SU-DHL-6 (cell line): ENCODE results near the gene KCNK1.

Source experiments
- H2AFZ ChIP-seq: fragments of 200-600 bp; sonication (generic); 2 replicates; pipeline ENCODE4 v1.6.1; 2014; ENCODE audit warnings: low read depth, mild to moderate bottlenecking, moderate library complexity, mixed read lengths, antibody characterized with exemption, low read length; ENCODE audit not compliant: severe bottlenecking
- H3F3A ChIP-seq: fragments of 200-600 bp; shearing (Covaris generic); 2 replicates; pipeline ENCODE4 v1.6.0; 2016; ENCODE audit warnings: antibody characterized with exemption, mild to moderate bottlenecking; ENCODE audit not compliant: insufficient read depth
- H3K27ac ChIP-seq: fragments of 200-600 bp; sonication (generic); 2 replicates; pipeline ENCODE4 v1.5.1; 2016; ENCODE audit warnings: low read depth, mild to moderate bottlenecking, low read length, moderate library complexity, mixed read lengths
- H3K27me3 ChIP-seq: fragments of 200-600 bp; sonication (generic), shearing (Covaris generic); 2 replicates; pipeline ENCODE4 v1.6.0; 2014; ENCODE audit warnings: mild to moderate bottlenecking, low read length
- H3K36me3 ChIP-seq: fragments of 200-600 bp; sonication (generic); 2 replicates; pipeline ENCODE4 v1.6.1; 2014; ENCODE audit warnings: mild to moderate bottlenecking, low read length, mixed read lengths
- H3K4me2 ChIP-seq: fragments of 300-600, 200-600 bp; shearing (Covaris generic), sonication (generic); 2 replicates; pipeline ENCODE4 v1.6.0; 2014; ENCODE audit warnings: low read length, low read depth, mild to moderate bottlenecking; ENCODE audit not compliant: poor library complexity, severe bottlenecking
- H3K4me3 ChIP-seq: fragments of 200-600 bp; sonication (generic); 2 replicates; pipeline ENCODE4 v1.5.1; 2014; ENCODE audit warnings: antibody characterized with exemption, low read length, mild to moderate bottlenecking, mixed read lengths; ENCODE audit not compliant: insufficient read depth, poor library complexity, severe bottlenecking
- H3K79me2 ChIP-seq: fragments of 200-600 bp; sonication (generic); 2 replicates; pipeline ENCODE4 v1.6.1; 2014; ENCODE audit warnings: mild to moderate bottlenecking, low read length, moderate library complexity; ENCODE audit not compliant: insufficient read depth
- H3K9ac ChIP-seq: fragments of 200-600 bp; sonication (generic); 2 replicates; pipeline ENCODE4 v1.7.0; 2014; ENCODE audit warnings: mild to moderate bottlenecking, low read length
- H3K9me2 ChIP-seq: fragments of 200-600 bp; sonication (generic); replicated peaks from 2 replicates; pipeline ENCODE4 v1.6.1; 2014; ENCODE audit warnings: low read length; ENCODE audit not compliant: insufficient read depth
- H3K9me3 ChIP-seq: fragments of 200-600 bp; sonication (generic); 2 replicates; pipeline ENCODE4 v1.6.1; 2014; ENCODE audit warnings: low read length, mixed read lengths; ENCODE audit not compliant: insufficient read depth
- H4K20me1 ChIP-seq: fragments of 200-600 bp; sonication (generic); 2 replicates; pipeline ENCODE4 v1.6.1; 2014; ENCODE audit warnings: low read depth, mild to moderate bottlenecking, antibody characterized with exemption, low read length, moderate library complexity, mixed read lengths
- EZH2phosphoT487 ChIP-seq: fragments of 200-600 bp; sonication (generic), shearing (Covaris generic); conservative IDR thresholded peaks from 2 replicates; pipeline ENCODE4 v1.6.1; 2018; ENCODE audit warnings: mild to moderate bottlenecking, antibody characterized with exemption, low read length, moderate library complexity, mixed read lengths
- TF ChIP-seq, protein P1 (sequence below): fragments of 200-600 bp; sonication (generic); IDR thresholded peaks from one replicate; pipeline ENCODE4 v1.5.1; 2017; ENCODE audit warnings: antibody characterized with exemption, mild to moderate bottlenecking, low read length, moderate library complexity; ENCODE audit not compliant: insufficient read depth, poor library complexity, severe bottlenecking

The KCNK1 gene

DNA sequence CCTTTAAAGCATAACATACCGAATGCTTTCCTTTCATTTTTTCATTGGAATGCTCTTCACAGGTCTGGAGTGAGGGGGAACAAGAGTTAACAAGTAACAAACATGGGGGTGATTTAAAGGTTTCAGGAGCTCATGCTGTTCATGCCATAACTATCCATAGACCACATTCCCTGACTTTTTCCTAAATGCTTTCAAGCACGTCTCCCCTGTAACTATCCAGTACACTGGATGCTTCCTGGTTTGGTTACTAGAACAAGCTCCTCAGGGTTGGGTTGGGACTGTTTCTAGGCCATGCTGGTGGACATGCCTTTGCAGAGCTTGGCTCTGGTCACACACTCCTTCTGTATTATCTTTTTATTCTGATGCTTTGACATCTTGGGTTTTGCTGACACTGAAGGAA lies 38.6 kb downstream of the KCNK1 start:
- H3K4me2 ChIP-seq = no peak overlapping the region
- H3K27me3 ChIP-seq = no peaks in the 10 kb centered on the region
- H2AFZ ChIP-seq = no peak overlapping the region
- no peak for TF ChIP-seq EZH2phosphoT487
- TF ChIP-seq, protein P1, sequence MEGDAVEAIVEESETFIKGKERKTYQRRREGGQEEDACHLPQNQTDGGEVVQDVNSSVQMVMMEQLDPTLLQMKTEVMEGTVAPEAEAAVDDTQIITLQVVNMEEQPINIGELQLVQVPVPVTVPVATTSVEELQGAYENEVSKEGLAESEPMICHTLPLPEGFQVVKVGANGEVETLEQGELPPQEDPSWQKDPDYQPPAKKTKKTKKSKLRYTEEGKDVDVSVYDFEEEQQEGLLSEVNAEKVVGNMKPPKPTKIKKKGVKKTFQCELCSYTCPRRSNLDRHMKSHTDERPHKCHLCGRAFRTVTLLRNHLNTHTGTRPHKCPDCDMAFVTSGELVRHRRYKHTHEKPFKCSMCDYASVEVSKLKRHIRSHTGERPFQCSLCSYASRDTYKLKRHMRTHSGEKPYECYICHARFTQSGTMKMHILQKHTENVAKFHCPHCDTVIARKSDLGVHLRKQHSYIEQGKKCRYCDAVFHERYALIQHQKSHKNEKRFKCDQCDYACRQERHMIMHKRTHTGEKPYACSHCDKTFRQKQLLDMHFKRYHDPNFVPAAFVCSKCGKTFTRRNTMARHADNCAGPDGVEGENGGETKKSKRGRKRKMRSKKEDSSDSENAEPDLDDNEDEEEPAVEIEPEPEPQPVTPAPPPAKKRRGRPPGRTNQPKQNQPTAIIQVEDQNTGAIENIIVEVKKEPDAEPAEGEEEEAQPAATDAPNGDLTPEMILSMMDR = no peak
- no peaks in the 10 kb centered on the region for H4K20me1 ChIP-seq
- no peak overlapping the region for H3K9ac ChIP-seq
- no peaks in the 10 kb centered on the region for H3K79me2 ChIP-seq
- H3K36me3 ChIP-seq = no peaks in the 10 kb centered on the region
- H3K9me2 ChIP-seq = no peaks in the 10 kb centered on the region
- no peak overlapping the region for H3K27ac ChIP-seq
- H3F3A ChIP-seq = no peaks in the 10 kb centered on the region
- H3K9me3 ChIP-seq = no peaks in the 10 kb centered on the region
- H3K4me3 ChIP-seq = no peak overlapping the region

DNA sequence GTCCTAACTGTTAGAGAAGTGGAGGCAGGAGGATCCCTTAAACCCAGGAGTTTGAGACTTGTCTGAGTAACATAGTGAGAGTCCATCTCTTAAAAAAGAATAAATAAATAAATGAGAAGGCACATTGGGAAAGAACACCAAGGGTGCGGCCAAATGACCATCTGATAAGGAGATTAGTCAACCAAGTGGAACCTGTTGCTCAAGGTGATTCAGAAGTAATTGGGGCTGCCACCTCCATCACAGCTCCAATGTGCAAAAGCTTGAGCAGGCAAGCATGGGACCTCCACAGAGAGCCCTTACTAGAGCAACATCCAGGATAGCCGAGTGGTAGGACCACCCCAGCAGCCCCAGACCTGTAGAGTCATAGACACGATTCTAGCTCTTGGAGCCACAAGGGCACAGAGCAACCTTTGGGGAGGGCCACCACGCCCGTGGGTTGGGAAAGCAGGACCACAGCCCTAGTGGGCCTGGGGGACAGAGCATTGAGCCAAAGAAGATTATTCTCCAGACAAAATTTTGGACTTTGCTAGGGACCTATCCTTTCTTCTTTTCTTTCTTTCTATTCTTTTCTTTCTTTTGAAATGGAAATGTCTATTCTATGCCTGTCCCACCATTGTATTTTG lies 40.9 kb downstream of the KCNK1 start:
- Histone ChIP-seq H3K4me3 (no peak overlapping the region), H4K20me1 (no peaks in the 10 kb centered on the region), H3K4me2 (no peak overlapping the region), H2AFZ (no peak overlapping the region), H3K9ac (no peak overlapping the region), H3F3A (no peaks in the 10 kb centered on the region), H3K36me3 (no peaks in the 10 kb centered on the region), H3K9me3 (no peaks in the 10 kb centered on the region), H3K9me2 (no peaks in the 10 kb centered on the region), H3K27me3 (no peaks in the 10 kb centered on the region), H3K27ac (no peak overlapping the region), H3K79me2 (no peaks in the 10 kb centered on the region)
- TF ChIP-seq, protein P1 = no peak
- no peak for TF ChIP-seq EZH2phosphoT487

DNA sequence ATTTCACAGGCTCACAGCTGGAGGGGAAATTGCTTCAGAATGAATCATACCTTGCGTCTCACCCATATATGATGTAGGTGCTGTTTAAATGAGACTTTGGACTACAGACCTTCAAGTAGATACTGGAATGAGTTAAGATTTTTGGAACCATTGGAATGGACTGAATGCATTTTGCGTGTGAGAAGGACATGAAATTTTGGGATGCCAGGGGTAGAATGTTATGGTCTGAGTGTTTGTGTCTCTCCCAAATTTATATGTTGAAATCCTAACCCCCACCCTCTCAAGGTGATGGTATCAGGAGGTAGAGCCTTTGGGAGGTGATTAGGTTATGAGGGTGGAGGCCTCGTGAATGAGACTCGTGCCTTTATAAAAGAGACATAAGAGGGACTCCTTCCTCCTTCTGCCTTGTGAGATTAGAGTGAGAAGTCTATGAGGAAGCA lies 41.4 kb downstream of the KCNK1 start:
- no peak overlapping the region for H3K4me2 ChIP-seq
- no peak overlapping the region for H3K27ac ChIP-seq
- no peak overlapping the region for H2AFZ ChIP-seq
- no peaks in the 10 kb centered on the region for H3K9me3 ChIP-seq
- H3K79me2 ChIP-seq = no peaks in the 10 kb centered on the region
- H3K36me3 ChIP-seq = no peaks in the 10 kb centered on the region
- no peaks in the 10 kb centered on the region for H4K20me1 ChIP-seq
- H3K27me3 ChIP-seq = no peaks in the 10 kb centered on the region
- no peak overlapping the region for H3K9ac ChIP-seq
- H3K9me2 ChIP-seq = no peaks in the 10 kb centered on the region
- no peak overlapping the region for H3K4me3 ChIP-seq
- TF ChIP-seq, protein P1 = no peak
- TF ChIP-seq EZH2phosphoT487 = no peak
- no peaks in the 10 kb centered on the region for H3F3A ChIP-seq
